GM21717 (cell line): ENCODE measurements around the gene FAM170B.

Experiments used
- ATAC-seq: cut with Tn5 transposase; IDR thresholded peaks from one replicate; pipeline ENCODE4 v1.9.1; 2021; ENCODE audit warnings: mild to moderate bottlenecking, moderate library complexity; ENCODE audit not compliant: unreplicated experiment

Gene FAM170B

DNA sequence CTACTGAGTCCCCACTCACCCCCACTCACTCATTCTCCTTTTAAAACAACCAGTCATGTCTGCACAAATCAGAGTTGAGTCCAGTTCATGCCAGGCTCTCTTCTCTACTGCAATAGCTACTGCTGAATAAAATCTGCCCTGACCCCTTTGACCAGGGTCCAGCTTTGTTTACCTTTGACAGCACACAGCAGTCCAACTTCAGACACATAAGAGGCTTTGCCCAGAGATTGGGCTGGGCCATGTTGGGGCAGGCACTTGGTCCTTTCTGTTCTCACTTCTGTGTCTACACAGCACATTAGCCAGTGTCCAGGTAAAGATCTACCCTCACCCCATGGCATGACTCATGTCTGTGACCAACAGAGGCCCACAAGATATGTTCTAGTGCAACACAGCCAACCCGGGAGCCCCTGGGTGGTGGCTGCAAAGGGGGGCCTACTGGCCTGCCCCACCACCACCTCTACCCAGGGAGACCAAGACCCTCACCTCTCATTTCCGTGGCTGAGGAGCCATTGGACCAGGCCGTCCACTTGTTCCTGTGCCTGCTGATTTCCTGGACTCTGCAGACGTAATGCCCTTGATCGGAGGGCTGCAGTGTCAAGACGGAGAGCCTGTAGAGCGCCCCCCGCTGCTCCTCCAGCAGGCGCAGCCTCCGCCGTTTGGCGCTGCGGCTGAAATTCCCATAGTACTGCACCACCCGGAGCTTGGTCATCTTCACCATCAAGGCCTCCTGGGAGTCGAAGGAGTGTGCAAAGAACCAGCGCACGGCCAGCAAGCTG lies 26.5 kb downstream of the FAM170B start:
- ATAC-seq = no peak

DNA sequence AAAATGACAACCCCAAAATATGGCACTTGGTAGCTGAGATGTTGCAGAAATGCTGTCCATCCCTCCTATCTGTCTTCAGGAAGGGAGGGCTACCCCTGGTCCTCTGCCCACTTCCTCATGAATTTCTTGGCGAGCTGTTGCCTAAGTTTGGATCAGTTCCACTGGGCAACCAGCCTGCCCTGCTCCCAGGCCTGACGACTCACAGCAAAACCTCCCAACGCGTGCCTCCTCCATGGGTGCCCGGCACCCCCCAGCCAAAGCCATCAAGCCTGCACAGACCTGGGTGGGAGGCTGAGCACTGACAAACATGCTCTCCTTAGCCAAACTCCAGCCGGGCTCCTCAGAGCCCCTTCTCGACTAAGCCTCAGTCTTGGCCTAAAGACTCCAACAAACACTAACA lies 27.4 kb downstream of the FAM170B start:
- no peak for ATAC-seq

DNA sequence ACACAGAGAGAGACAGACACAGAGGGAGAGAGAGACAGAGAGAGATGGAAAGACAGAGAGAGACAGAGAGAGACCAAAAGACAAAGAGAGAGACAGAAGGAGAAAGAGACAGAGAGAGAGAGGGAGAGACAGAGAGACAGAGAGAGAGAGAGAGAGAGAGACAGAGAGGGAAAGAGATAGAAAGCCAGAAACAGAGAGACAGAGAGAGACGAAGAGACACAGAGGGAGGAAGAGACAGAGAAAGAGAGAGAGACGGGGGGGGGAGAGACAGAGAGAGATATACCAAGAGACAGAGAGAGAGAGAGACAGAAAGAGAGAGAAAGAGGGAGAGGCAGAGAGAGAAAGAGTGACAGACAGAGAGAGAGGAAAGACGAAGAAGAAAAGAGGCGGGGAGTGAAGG lies 28.7 kb downstream of the FAM170B start:
- no peak for ATAC-seq

DNA sequence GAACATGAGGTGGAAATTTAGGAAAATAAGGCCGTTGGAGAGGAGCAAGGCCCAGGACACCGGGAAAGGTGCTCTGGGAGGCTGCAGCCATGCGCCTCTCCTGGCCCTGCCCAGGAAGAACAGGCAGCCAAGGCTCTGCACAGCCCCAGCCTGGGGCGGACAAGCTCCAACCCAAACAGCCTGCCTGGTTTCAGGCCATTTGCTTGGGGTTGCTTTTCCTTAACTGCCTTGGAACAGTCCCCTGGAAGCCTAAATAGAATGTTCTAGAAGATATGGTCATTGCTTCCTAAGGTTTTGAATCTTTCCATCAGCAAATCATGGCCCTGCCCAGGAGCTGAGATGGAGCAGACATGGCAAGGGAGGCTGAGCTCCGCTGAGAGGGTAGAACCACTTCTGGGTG lies 29.5 kb downstream of the FAM170B start:
- no peak for ATAC-seq

DNA sequence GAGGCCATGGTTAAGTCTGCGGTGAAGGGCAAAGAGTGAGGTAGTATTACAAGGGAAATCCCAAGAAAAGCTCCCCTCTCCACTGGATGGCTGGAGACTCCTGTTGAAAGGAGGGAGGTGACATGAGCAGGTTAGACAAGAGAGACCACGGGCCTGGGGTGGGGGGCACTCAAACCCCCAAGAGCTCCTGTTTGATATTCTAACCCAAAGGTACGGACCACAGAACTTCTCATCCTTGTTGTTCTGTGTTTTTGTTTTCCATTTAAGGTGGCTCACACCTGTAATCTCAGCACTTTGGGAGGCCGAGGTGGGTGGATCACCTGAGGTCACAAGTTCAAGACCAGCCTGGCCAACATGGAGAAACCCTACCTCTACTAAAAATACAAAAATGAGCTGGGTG lies 30.1 kb downstream of the FAM170B start:
- ATAC-seq = no peak

DNA sequence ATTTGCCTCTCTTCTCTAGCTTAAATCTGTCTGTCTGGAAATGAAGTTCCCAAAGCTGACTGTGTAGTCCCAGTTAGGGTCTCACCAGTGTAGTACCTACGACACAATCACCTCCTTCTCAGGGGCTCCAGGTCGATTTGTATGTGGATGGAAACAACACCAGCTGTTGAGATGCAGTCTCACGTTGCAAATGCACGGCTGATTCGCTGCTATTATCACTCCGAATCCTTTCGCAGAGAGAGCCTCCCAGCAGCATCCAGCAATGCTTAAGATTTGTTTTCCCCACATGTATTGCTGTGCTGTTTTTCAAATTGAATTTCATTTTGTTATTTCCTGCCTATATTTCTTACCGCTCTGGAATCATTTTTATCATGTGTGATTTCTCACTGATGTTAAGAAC lies 34.8 kb downstream of the FAM170B start:
- ATAC-seq = no peak

DNA sequence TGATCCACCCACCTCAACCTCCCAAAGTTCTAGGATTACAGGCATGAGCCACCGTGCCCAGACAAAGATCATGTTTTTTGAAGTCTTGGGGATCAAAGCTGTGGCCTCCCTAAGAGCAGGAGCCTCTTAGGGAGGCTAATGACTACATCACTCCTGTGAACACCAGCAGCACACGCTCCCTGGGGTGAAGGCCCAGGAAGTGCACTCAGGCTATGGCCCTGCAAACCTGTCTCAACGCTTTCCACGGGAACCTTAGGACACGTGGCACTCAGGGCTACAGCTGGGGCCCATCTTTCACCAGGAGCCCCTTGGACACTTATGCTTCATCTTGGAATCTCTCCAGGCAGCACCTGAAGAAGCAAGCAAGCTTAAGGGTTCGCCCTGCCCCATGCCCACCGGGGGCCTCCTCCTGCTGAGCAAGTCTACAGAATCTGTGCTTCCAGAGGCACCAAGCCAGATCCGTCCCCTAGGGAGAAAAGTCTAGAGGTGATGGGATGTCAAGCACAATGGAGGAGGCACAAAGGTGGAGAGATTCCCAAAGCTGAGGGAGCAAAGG lies 36.9 kb downstream of the FAM170B start:
- no peak for ATAC-seq

DNA sequence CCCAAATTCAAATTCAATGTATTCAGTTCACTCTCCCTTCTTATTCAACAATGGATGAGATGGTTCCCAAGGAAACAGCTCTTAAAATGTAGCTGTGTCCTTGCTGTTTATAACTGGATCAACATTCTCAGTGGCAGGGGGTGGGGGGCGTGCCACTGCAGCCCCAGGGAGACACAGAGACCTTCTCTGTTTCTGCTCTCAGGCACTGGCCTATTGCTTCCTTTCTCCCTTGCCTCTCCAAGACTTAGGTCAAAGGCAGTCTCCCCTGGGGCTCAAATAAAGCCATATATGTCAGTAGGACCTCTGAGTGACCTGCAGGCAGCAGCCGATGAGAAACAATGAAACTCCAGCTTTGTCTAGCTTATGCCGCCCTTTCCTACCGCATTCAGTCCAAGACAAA lies 39.2 kb downstream of the FAM170B start:
- ATAC-seq = no peak

DNA sequence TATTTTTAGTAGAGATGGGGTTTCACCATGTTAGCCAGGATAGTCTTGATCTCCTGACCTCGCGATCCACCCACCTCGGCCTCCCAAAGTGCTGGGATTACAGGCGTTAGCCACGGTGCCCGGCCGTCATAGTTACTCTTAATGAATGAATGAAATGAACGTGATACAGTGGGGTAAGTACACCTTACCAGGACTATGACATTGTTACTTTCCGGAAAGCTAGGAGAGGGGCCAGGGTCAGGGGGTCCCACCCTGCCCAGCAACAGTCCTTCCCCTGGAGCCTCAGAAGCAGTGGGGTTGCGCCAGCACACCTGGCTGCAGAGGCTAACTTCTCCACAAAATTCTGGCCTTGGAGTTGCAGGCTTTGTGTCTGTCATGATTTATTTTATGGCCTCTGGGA lies 39.9 kb downstream of the FAM170B start:
- ATAC-seq = no peak

DNA sequence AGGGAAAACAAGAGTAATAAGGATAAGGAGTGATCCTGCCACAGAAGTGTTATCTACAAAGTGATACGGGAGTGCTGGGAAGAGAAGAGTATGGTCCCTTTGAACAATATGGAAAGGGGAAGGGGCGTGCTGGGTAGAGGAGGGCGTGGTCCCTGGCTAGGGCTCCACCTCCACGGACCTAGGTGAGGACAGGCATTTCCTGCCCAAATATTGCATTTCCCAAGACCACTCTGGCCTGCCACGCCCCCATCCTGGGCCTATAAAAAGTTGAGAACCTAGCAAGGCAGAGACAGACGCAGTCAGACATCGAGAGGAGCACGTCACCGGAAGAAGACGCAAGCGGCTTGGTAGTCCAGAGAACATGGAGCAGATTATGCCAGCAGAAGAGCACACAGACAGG lies 41.3 kb downstream of the FAM170B start:
- no peak for ATAC-seq

DNA sequence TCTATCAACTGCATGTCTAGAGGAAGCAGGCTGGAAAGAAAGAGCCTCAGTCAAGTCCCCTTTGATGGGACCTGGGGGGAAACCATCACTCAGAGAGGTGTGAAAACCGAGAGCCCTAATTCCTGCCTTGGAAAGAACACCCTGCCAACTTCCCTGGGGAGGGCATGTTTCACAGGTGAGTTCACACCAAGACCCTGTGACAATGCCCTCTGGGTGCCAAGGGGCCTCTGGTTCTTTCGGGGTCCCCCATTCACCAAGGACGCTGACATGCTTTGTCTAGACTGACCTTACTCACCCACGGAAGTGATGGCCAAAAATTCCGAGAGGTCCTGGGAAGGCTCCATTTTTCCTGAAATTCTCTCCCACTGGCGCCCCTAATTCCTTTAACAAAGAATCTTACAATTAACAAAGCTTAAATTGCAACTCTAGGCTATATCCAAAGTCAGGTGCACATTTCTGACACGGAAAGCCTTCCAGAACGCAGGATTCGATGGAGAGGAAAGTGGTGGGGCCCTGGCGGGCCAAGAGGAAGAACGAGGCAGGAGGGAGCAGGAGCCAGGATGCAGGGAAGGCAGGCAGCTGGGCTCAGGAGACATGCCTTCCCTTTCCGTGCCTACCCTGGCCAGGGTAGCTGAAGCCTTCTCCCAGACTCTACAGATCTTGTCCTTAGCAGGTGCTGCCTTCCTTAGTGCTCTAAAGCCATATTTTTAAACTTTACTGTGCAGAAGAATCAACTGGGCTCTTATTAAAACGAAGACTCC lies 42.2 kb downstream of the FAM170B start:
- no peak for ATAC-seq

DNA sequence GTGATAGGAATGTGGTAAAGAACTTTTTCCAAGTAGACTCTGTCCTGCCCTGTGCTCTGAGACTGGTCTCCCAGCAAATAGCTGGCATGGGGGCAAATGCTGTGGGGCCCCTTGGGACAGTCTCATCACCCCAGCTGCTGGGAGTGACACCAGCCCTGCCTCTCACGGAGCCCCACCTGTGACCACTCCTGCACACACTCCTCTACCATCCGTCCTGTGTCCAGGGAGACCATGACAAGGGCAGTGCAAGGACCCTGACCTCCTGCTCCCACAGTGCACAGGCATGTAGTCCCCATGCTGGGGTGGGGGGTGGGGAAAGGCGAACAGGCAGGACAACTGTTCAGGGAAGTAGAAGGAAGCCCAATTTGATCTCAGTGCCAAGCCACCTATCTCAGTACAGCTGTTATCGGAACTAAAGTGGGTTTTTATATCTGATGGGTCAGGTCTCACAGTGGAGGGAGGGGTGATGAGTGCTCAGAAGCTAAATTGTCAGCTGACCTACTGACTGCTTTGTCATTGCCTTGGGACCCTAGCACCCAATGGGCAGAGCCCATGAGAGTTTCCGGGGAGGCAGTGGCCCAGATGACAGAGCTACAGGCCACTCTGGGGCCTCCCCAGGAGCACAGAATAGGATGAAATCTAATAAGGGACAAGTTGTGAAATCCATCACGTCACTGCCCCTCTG lies 43.0 kb downstream of the FAM170B start:
- ATAC-seq = no peak

DNA sequence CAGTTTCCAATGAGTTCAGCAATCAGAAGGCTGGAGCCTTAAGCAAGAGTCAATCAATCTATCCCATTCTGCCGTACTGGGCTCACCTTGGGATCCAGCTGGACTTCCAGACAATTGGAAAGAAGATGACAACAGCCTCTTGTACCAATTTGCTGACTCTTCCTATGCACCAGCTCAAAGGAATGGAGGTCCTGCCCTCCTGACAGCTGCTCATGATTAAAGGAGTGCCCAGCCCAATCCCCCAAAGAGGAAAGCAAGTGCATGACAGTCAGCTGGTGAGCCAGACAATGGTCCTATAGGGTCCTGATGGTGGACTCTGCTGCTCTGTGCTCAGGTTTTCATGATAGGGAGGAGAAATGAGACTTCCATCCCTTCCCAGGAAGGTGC lies 43.6 kb downstream of the FAM170B start:
- ATAC-seq = no peak

DNA sequence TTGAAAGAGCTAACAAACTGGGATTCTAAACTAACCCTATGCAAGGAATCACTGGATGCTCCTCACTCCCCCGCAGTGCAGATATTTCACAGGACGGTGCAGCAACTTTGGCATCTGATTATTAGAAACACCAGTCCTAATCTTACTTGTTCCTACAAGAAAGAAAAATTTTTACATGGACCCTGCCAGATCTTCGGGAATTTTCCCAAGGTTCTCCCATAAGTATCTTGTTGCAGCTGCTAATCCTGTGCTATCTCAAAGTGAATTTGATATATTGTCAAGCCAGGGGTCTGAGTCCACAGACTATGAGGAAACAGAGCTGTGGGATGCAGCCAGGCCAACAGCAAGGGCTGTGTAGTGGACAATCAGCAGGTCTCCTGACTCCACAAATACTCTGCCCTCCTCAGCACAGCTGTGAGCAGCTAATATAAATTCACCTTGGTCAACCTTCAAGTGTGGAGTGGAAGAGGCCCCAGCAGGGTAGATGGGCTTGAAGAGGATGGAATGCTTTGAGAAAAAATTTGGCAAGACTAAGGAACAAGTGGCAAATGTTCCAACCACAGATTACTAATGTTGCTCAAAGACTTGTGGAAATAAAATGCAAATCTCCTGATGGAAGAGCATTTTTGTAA lies 44.1 kb downstream of the FAM170B start:
- no peak for ATAC-seq

DNA sequence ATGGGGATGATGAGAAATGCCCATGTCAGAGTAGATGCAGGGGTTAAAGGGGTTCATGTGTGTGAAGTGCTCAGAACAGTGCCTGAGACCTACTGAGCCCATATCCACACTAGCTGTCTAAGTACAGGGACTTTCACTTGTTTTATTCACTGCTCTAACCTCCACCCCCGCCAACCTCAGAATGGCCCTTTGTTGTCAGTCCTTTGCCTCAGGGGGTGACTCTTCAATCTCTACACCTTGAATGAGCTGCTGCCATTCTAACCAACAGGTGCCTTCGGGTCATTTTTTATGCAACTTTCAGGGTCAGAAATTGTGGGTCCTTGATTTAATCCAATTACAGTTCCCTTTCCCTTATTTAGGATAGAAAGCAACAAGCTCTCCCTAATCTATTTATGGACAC lies 44.7 kb downstream of the FAM170B start:
- no peak for ATAC-seq

DNA sequence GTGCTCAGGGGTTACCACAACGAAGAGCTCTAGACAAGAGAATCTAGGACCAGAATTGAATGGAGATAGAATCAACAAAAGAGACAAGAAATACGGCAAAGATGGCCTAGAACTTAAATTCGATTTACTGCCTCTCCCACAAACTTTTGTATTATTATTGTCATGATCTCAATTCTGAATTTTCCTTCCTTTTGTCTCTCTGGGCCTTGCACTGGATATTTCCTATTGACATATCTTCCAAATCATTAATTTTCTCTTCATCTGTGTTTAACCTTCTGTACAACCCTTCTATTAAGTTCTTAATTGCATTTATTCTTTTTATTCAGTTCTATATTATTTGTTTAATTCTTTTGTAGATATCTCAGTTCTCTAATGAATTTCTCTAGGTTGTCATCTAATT lies 46.9 kb downstream of the FAM170B start:
- ATAC-seq = no peak

DNA sequence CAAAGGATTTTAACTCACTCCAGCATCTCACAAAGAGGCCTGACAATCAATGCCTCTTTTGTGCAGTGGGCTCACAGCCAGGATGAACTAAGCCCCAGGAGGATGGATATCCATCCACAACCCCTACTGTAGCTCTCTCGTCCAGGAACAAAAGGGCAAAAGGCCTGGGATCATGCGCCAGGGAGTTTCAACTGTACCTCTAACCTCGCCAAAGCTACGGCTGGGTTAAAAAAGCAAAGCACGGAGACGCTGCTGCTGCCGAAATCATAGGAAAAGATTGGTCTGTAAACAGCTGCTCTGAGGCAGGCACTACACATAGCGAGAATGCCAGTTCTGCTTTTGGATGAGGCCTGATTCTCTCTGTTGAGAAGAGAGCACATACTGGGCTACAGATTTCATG lies 50.6 kb downstream of the FAM170B start:
- ATAC-seq = no peak

DNA sequence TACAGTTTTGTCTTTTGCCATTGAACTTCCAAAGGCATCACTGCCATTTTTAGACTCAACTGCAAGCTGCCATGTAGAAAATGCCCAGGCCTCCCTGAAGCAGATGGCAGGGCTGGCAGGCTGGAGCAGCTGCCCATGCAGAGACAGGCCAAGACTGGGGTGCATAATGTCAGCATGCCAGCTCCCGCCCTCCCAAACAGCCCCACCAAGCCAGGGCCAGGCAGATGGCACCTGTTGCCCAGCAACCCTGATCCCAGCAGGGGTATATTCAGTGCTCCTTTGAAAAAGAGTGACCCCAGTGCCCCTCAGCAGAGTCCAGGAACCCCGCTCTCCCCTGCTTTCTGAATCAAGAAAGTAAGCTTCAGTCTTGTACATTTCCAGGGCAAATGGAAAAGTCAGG lies 51.1 kb downstream of the FAM170B start:
- no peak for ATAC-seq

DNA sequence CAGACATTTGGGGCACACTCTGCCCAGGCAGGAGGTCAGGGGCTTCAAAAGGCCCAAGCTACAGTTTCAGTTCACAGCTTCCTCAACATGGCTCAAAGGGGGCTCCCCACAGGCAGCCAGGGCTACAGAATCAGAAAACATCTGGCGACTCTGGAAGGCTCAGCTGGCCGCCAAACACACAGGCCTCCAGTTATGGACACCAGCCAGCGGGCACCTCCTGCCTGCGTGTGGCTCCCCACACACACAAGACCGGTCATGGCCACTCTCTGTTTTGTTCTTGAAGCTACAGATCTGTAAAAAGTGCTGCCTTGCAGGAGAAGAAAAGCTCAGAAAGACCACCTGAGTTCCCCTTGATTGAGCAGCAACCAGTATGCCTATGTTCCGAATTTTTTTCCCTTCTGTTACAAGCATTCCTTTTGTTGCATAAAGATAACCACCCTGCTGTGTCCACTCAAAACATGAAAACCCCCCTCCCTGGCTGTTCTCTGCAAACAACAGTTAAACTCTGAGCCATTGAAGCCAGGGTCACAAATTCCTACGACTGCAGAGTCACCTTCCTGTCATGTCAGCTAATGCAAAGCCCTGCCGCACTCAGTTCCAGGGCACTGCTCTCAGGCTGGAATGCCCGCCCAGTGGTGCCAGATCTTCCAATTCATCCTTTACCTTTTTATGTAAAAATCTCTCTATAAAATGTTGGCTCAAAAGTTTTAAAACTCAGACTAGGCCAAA lies 52.1 kb downstream of the FAM170B start:
- ATAC-seq = no peak
